HTR-8/SVneo (cell line): ENCODE data around the gene GUSB.
A peak's percentile ranks its signal among the peaks of the same experiment; 100 is the strongest.
"Not testable (repeated sequence)": the region's sequence is repeated elsewhere in the genome, so short reads cannot be mapped to it uniquely, and the experiment has no call there.

Experiments
- DNase-seq: peaks from one replicate; pipeline ENCODE4 v3.0.0; 2011; ENCODE audit warnings: low spot score, mixed read lengths; ENCODE audit not compliant: insufficient read length
- FAIRE-seq: peaks from 2 replicates; lab custom pipeline; 2011; peaks lifted over from hg19 to GRCh38; lab: Jason Lieb, UNC

The GUSB gene

GRCh38 chr7:65981965-65982792 is at the start of gene GUSB:
GUSB (minus strand) TSS chr7:65982213; CDS start chr7:65982183, 30 bp downstream.
- DNase-seq (peak; percentile 74), FAIRE-seq (peak; percentile 74)

GRCh38 chr7:66028342-66028741 is 46.3 kb upstream of the GUSB start:
- not testable (repeated sequence) for FAIRE-seq, DNase-seq

- no peak for DNase-seq
- no peak for FAIRE-seq
These were observed 34.1 kb upstream of the GUSB start for GRCh38 chr7:66016131-66016461.

GRCh38 chr7:66015440-66016130 is 33.6 kb upstream of the GUSB start:
- DNase-seq (no peak), FAIRE-seq (no peak)

- FAIRE-seq (no peak), DNase-seq (peak; percentile 19)
These were observed 31.9 kb upstream of the GUSB start for GRCh38 chr7:66013938-66014337.

GRCh38 chr7:66007232-66007631 is 25.2 kb upstream of the GUSB start:
- no peak for FAIRE-seq
- DNase-seq = no peak

GRCh38 chr7:66005115-66005671 is 23.2 kb upstream of the GUSB start:
- not testable (repeated sequence) for FAIRE-seq, DNase-seq

- not testable (repeated sequence) for FAIRE-seq, DNase-seq
These were observed 18.9 kb upstream of the GUSB start for GRCh38 chr7:66000823-66001417.

GRCh38 chr7:65994984-65995383 is 13.0 kb upstream of the GUSB start:
- not testable (repeated sequence) for DNase-seq, FAIRE-seq

- no peak for FAIRE-seq
These were observed 10.5 kb upstream of the GUSB start for GRCh38 chr7:65992526-65992925.

GRCh38 chr7:65991829-65992228 is 9.8 kb upstream of the GUSB start:
- DNase-seq, FAIRE-seq: not testable (repeated sequence)

More at GRCh38 chr7:65992526-65992925, 10.5 kb upstream of the GUSB start:
- DNase-seq = no peak

- FAIRE-seq (no peak), DNase-seq (no peak)
These were observed 7.7 kb upstream of the GUSB start for GRCh38 chr7:65989694-65990080.

GRCh38 chr7:65988503-65988902 is 6.5 kb upstream of the GUSB start:
- not testable (repeated sequence) for DNase-seq, FAIRE-seq

- no peak for DNase-seq
- no peak for FAIRE-seq
These were observed 6.1 kb upstream of the GUSB start for GRCh38 chr7:65988084-65988483.

- no peak for FAIRE-seq
- peak; percentile 52 for DNase-seq
These were observed 2.1 kb upstream of the GUSB start for GRCh38 chr7:65983965-65984658.

GRCh38 chr7:65980478-65981250 is 1.3 kb downstream of the GUSB start:
- FAIRE-seq = no peak
- no peak for DNase-seq

- DNase-seq = no peak
- FAIRE-seq = no peak
These were observed 2.2 kb downstream of the GUSB start for GRCh38 chr7:65979583-65980477.

GRCh38 chr7:65978891-65979582 is 3.0 kb downstream of the GUSB start:
- DNase-seq (no peak), FAIRE-seq (no peak)
